ENCODE results near the gene SDR39U1.

SDR39U1 gene

GRCh38 chr14:24443053-24443665 is 583 bp upstream of the SDR39U1 start:
- DNase-seq (ENCODE audit: low spot score), result no peak

- peak; percentile 57 for DNase-seq (ENCODE audit: low spot score)
Measured at GRCh38 chr14:24441904-24442239, 704 bp downstream of the SDR39U1 start.

GRCh38 chr14:24441485-24441884 is 1.1 kb downstream of the SDR39U1 start:
- DNase-seq (ENCODE audit: low spot score), result no peak

GRCh38 chr14:24440606-24441399 is 1.8 kb downstream of the SDR39U1 start:
- no peak for DNase-seq (ENCODE audit: low spot score)

GRCh38 chr14:24439830-24440605 is 2.6 kb downstream of the SDR39U1 start:
- DNase-seq (ENCODE audit: low spot score), result no peak

- DNase-seq (ENCODE audit: low spot score), result no peak
Measured at GRCh38 chr14:24439257-24439656, 3.3 kb downstream of the SDR39U1 start.

GRCh38 chr14:24438223-24439097 is 4.1 kb downstream of the SDR39U1 start:
- DNase-seq (ENCODE audit: low spot score), result no peak

- no peak for DNase-seq (ENCODE audit: low spot score)
Measured at GRCh38 chr14:24437736-24438067, 4.9 kb downstream of the SDR39U1 start.

GRCh38 chr14:24437020-24437735 is 5.4 kb downstream of the SDR39U1 start:
- no peak for DNase-seq (ENCODE audit: low spot score)

GRCh38 chr14:24436355-24437019 is 6.1 kb downstream of the SDR39U1 start:
- peak; percentile 80 for DNase-seq (ENCODE audit: low spot score)

- DNase-seq (ENCODE audit: low spot score), result no peak
Measured at GRCh38 chr14:24435998-24436354, 6.6 kb downstream of the SDR39U1 start.

- no peak for DNase-seq (ENCODE audit: low spot score)
Measured at GRCh38 chr14:24435192-24435810, 7.3 kb downstream of the SDR39U1 start.

GRCh38 chr14:24434676-24435075 is 7.9 kb downstream of the SDR39U1 start:
- no peak for DNase-seq (ENCODE audit: low spot score)

- no peak for DNase-seq (ENCODE audit: low spot score)
Measured at GRCh38 chr14:24434036-24434435, 8.5 kb downstream of the SDR39U1 start.

- DNase-seq (ENCODE audit: low spot score), result no peak
Measured at GRCh38 chr14:24432259-24433131, 10.1 kb downstream of the SDR39U1 start.

GRCh38 chr14:24431569-24432258 is 10.9 kb downstream of the SDR39U1 start:
- DNase-seq (ENCODE audit: low spot score), result peak; percentile 91

- DNase-seq (ENCODE audit: low spot score), result peak; percentile 56
Measured at GRCh38 chr14:24430682-24431568, 11.7 kb downstream of the SDR39U1 start.

GRCh38 chr14:24430143-24430681 is 12.4 kb downstream of the SDR39U1 start:
- DNase-seq (ENCODE audit: low spot score), result peak; percentile 92

Data from AG08396 (cell line).